Vagina (tissue), 2 donors: Measurements from ENCODE around the gene PTPRD. TPM values are rescaled to one million over a fixed set of nuclear protein-coding genes. Genes with fewer than 3 reads are reported as not detected.

Source experiments
- DNase-seq, 2 donors: peaks; one replicate each; pipeline ENCODE4 v3.0.0-alpha.2; 2017; ENCODE audit errors: extremely low spot score in 2 of 2
- H3K27ac ChIP-seq: fragments of 200-600 bp; sonication (generic); one replicate; pipeline ENCODE4 v1.5.1; 2019
- H3K27me3 ChIP-seq: fragments of 200-600 bp; sonication (generic); one replicate; pipeline ENCODE4 v1.5.1; 2019
- H3K36me3 ChIP-seq, 2 donors: fragments of 200-600 bp; sonication (generic); one replicate each; pipeline ENCODE4 v1.5.1; 2017 to 2019
- H3K4me1 ChIP-seq: fragments of 200-600 bp; sonication (generic); one replicate; pipeline ENCODE4 v1.5.1; 2019
- H3K4me3 ChIP-seq, 2 donors: fragments of 200-600 bp; sonication (generic); 1 replicate in 1 of 2; 2 replicates in 1 of 2; pipeline ENCODE4 v1.5.1; 2016 to 2019
- H3K9me3 ChIP-seq: fragments of 200-600 bp; sonication (generic); one replicate; pipeline ENCODE4 v1.5.1; 2019
- POLR2A ChIP-seq, 2 donors: fragments of 450-650 bp; IDR thresholded peaks; one replicate each; pipeline ENCODE4 v1.6.1; 2017; ENCODE audit warnings: antibody characterized with exemption in 2 of 2, mild to moderate bottlenecking in 2 of 2, moderate library complexity in 2 of 2
- POLR2AphosphoS5 ChIP-seq, 2 donors: sonication (generic); formaldehyde crosslinking; IDR thresholded peaks; one replicate each; pipeline ENCODE4 v1.9.0; 2017; ENCODE audit warnings: antibody characterized with exemption in 2 of 2, mild to moderate bottlenecking in 2 of 2, low read depth in 1 of 2; ENCODE audit not compliant: insufficient read depth in 1 of 2
- intact Hi-C: fragments of 100-400 bp; cut with DNase I; formaldehyde crosslinking; loops from one replicate; pipeline ENCODE4 v1.15.1; 2023
- total RNA-seq: library from RNA; depleted of rRNA; stranded (reverse); fragments of >200 nt; gene quantifications from one replicate; pipeline ENCODE4 v1.2.3, GENCODE V29; 2016
- TF ChIP-seq, protein P1 (sequence below), 3 experiments: fragments of 450-650 bp in 2 of 3; fragments of 200-600 bp in 1 of 3; sonication (generic) in 1 of 3; IDR thresholded peaks; one replicate each; pipeline ENCODE4 v1.5.1; 2017 to 2019; ENCODE audit warnings: antibody characterized with exemption in 3 of 3, mild to moderate bottlenecking in 2 of 3, moderate library complexity in 2 of 3

The PTPRD gene
- total RNA-seq: 10.3 TPM

DNA sequence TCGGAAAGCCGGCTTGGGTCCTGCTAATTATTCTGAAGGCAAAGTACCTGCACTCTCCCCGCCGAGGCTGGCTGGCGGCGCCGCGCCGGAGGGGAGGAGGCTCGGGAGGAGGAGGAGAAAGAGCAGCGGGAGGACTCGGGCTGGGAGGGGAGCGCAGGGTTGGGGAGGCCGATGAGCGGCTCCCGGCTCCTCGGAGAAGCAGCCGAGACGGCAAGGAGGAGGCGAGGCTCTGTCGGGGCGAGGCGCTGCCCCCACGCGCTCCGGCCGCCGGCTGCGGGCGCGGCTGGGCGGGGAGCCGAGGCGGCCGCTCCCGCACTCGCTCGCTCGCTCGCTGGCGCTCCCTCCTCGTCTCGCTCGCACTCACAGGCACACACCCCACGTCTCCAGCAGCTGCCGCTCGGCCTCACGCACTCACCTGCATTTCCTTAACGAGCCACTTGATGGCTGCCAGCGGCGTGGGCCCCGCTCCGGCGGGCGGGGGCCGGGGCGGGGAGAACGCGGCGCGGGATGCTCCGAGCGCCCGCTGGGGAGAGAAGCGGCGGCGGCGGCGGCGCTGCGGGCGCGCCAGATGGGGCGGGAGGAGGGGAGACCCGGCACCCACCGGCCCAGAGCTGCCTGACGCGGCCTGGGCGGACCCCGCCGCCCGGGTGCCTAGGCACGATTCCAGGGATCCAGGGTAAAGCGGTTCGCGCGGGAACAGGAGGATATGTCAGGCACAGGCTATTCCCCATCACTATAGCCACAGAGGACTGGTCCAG, at the start of gene PTPRD:
Gene PTPRD (minus strand): TSS at position 362 of the 758 bp plus-strand sequence.
- intact Hi-C loops: no loop called here
- DNase-seq: no peak
- TF ChIP-seq POLR2A (IDR thresholded peaks at IDR 0.05) (no peak), POLR2AphosphoS5 (IDR thresholded peaks at IDR 0.05; ENCODE audit: insufficient read depth in 1 of 2, low read depth in 1 of 2) (no peak)
- TF ChIP-seq, protein P1, sequence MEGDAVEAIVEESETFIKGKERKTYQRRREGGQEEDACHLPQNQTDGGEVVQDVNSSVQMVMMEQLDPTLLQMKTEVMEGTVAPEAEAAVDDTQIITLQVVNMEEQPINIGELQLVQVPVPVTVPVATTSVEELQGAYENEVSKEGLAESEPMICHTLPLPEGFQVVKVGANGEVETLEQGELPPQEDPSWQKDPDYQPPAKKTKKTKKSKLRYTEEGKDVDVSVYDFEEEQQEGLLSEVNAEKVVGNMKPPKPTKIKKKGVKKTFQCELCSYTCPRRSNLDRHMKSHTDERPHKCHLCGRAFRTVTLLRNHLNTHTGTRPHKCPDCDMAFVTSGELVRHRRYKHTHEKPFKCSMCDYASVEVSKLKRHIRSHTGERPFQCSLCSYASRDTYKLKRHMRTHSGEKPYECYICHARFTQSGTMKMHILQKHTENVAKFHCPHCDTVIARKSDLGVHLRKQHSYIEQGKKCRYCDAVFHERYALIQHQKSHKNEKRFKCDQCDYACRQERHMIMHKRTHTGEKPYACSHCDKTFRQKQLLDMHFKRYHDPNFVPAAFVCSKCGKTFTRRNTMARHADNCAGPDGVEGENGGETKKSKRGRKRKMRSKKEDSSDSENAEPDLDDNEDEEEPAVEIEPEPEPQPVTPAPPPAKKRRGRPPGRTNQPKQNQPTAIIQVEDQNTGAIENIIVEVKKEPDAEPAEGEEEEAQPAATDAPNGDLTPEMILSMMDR (IDR thresholded peaks at IDR 0.05): no peak
- H3K36me3 ChIP-seq: no peaks in the 10 kb centered on the region
- H3K9me3 ChIP-seq: no peaks in the 10 kb centered on the region
- H3K27ac ChIP-seq: no peak within 1 kb of the TSS
- no peaks in the 10 kb centered on the region for H3K27me3 ChIP-seq
- no peaks in the 10 kb centered on the region for H3K4me1 ChIP-seq
- H3K4me3 ChIP-seq: peak within 1 kb of the TSS; percentile 33 to 44

DNA sequence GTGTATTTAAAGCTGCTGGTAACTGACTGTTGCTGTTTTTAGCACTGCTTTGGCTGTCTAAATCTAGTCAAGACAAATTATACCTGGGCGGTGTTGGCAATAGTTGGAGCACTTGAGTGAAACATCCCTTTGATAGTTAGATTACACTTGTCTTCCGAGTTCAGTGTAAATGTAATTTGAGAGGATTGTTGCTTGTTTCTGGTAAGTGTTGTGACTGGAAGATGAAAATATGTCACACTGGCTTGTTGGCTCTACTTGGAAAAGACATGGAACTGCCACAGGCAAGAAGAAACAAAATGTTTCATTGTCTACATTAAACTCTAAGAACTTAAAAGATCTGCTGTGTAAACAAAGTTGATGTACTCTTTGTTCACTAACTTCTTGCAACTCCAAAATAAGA, 49.2 kb upstream of the PTPRD start:
- Histone ChIP-seq H3K27ac (no peak overlapping the region), H3K27me3 (no peaks in the 10 kb centered on the region), H3K4me1 (no peaks in the 10 kb centered on the region), H3K4me3 (no peak overlapping the region), H3K9me3 (no peaks in the 10 kb centered on the region), H3K36me3 (no peaks in the 10 kb centered on the region)
- TF ChIP-seq, protein P1 (IDR thresholded peaks at IDR 0.05): no peak
- no peak for TF ChIP-seq POLR2A (IDR thresholded peaks at IDR 0.05)
- no peak for TF ChIP-seq POLR2AphosphoS5 (IDR thresholded peaks at IDR 0.05; ENCODE audit: insufficient read depth in 1 of 2, low read depth in 1 of 2)
- intact Hi-C loops: no loop called here
- DNase-seq: no peak

DNA sequence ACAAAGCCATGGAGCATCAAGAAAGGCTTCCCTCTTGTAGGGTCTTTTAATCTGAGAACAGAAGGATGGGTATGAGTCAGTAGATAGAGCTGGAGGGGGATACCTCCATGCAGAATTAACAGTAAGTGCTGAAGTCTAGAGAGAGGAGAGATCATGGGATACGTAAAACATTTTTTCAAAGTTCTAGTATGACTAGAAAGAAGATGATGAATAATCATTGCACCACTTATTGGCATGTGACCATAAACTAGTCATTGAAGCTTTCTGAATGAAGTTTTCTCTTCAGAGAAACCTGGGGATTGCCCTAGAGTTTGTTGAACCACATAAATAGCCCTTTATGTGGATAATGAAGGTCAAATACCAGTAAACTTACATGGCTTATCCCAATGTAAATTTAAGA, 48.6 kb upstream of the PTPRD start:
- Histone ChIP-seq H3K36me3 (no peaks in the 10 kb centered on the region), H3K4me1 (no peaks in the 10 kb centered on the region), H3K27me3 (no peaks in the 10 kb centered on the region), H3K9me3 (no peaks in the 10 kb centered on the region), H3K4me3 (no peak overlapping the region), H3K27ac (no peak overlapping the region)
- TF ChIP-seq POLR2AphosphoS5 (IDR thresholded peaks at IDR 0.05; ENCODE audit: insufficient read depth in 1 of 2, low read depth in 1 of 2) (no peak), POLR2A (IDR thresholded peaks at IDR 0.05) (no peak)
- TF ChIP-seq, protein P1 (IDR thresholded peaks at IDR 0.05): no peak
- no peak for DNase-seq
- intact Hi-C loops: no loop called here

DNA sequence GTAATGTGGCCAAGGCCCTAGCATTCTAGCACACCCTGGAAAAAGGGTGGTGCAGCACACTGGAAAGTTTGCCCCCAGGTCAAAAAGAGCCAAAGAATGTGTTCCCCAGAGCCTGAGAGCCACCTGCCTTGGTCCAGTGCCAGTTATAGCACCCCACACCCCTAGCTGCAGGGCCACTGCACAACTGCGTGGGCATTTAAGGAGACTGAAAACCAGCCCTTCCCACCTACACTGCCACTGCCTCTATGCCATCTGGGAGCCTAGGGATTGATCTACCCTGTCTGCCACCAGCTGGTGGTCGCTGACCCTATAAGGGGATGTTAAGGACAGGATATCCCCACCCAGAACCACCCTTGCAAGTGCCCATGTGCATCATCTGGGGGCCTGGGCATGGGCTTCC, 38.2 kb upstream of the PTPRD start:
- no peaks in the 10 kb centered on the region for H3K27me3 ChIP-seq
- H3K27ac ChIP-seq: no peak overlapping the region
- intact Hi-C loops: no loop called here
- no peaks in the 10 kb centered on the region for H3K4me1 ChIP-seq
- H3K36me3 ChIP-seq: no peaks in the 10 kb centered on the region
- no peak overlapping the region for H3K4me3 ChIP-seq
- DNase-seq: no peak
- TF ChIP-seq, protein P1 (IDR thresholded peaks at IDR 0.05): no peak
- TF ChIP-seq POLR2AphosphoS5 (IDR thresholded peaks at IDR 0.05; ENCODE audit: insufficient read depth in 1 of 2, low read depth in 1 of 2) (no peak), POLR2A (IDR thresholded peaks at IDR 0.05) (no peak)
- no peaks in the 10 kb centered on the region for H3K9me3 ChIP-seq

DNA sequence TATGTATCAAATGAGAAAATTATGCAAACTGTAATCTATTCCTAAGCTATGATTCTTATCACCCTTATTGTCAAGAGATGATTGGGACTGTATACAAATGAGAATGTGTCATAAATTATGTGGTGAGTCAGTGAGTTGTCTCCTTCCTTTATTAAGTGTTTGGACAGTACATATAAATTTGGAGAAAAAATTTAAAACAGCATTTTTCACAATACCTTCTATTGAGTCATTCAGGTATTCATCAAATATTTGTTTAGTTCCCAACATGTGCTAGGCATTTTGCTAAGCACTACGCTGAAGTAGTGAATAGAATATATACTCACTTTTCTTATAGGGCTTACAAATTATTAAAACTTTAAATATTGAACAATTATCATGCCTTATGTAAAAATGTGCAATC, 36.3 kb upstream of the PTPRD start:
- Histone ChIP-seq H3K27me3 (no peaks in the 10 kb centered on the region), H3K9me3 (no peaks in the 10 kb centered on the region), H3K4me3 (no peak overlapping the region), H3K27ac (no peak overlapping the region), H3K4me1 (no peaks in the 10 kb centered on the region), H3K36me3 (no peaks in the 10 kb centered on the region)
- intact Hi-C loops: no loop called here
- no peak for DNase-seq
- TF ChIP-seq, protein P1 (IDR thresholded peaks at IDR 0.05): no peak
